GM12872 (cell line): Measurements from ENCODE around the gene MYOCOS.

Source experiments
- TF ChIP-seq, protein P1 (sequence below): IDR thresholded peaks from 3 replicates; pipeline ENCODE4 v1.5.1; 2011; ENCODE audit warnings: low read depth, mild to moderate bottlenecking, low read length, moderate library complexity; ENCODE audit not compliant: insufficient read depth

MYOCOS gene

DNA sequence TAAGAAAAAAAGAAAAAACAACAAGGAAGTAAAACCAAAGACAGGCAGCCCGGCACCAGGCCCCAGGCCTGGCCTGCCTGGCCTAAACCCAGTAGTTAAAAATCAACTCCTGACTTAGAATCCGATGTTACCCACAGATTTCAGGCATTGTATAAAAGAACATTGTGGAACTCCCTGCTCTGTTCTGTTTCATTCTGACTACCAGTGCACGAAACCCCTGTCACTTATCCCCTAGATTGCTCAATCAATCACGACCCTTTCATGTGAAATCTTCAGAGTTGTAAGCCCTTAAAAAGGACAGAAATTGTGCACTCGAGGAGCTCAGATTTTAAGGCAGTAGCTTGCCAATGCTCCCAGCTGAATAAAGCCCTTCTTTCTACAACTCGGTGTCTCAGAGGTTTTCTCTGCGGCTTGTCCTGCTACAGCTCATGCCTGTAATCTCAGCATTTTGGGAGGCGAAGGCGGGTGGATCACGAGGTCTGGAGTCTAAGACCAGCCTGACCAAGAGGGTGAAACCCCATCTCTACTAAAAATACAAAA is 15.6 kb upstream of the MYOCOS start:
- TF ChIP-seq, protein P1, sequence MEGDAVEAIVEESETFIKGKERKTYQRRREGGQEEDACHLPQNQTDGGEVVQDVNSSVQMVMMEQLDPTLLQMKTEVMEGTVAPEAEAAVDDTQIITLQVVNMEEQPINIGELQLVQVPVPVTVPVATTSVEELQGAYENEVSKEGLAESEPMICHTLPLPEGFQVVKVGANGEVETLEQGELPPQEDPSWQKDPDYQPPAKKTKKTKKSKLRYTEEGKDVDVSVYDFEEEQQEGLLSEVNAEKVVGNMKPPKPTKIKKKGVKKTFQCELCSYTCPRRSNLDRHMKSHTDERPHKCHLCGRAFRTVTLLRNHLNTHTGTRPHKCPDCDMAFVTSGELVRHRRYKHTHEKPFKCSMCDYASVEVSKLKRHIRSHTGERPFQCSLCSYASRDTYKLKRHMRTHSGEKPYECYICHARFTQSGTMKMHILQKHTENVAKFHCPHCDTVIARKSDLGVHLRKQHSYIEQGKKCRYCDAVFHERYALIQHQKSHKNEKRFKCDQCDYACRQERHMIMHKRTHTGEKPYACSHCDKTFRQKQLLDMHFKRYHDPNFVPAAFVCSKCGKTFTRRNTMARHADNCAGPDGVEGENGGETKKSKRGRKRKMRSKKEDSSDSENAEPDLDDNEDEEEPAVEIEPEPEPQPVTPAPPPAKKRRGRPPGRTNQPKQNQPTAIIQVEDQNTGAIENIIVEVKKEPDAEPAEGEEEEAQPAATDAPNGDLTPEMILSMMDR, result no peak

DNA sequence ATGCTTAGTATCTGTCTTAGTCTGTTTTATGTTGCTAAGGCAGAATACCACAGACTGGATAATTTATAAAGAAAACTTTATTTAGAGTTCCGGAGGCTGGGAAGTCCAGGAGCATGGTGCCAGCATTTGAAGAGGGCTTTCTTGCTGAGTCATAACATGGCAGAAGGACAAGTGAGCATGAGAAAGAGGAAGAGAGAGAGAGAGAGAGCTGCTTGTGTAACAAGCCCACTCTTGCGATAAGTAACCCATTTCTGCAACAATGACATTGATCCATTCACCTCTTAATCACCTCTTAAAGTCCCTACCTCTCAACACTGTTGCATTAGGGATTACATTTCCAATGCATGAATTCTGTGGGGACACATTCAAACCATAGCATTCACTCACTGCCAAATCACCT is 11.7 kb upstream of the MYOCOS start:
- TF ChIP-seq, protein P1, result no peak

DNA sequence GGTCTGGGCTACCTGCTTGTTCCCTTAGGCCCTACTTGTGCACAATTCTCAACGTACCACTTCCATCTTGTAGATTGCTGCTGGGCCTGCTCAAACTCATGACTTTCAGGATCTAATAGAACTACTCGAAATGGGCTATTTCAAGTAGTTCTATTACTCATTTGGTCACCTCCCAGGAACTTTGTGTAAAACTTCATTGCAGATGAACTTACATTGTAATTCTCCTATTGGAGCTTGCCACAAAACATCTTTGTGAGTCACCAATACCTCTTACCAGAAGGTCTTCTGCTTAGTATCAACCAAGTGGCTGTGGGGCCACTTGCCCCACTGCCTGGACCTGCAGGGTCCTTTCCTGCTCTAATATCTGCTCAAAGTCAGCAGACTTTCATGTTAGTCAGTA is 10.7 kb upstream of the MYOCOS start:
- TF ChIP-seq, protein P1, result no peak

DNA sequence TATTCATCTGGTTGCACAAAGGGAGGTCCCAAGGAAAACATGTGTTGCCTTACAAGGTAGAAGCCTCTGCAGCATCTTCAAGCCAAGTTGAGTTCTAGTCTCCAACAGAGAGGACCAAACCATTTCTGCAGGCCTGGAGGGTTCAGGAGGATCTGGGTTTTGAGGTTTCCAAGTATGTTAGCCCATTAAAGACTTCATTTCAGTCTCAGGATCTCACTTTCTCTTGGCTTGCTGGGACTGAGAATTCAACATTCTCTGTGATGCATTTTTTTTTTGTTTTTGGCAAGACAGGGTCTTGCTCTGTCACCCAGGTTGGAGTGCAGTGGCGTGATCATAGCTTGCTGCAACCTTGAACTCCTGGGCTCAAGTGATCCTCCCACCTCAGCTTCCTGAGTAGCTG is 8.8 kb upstream of the MYOCOS start:
- TF ChIP-seq, protein P1, result no peak

DNA sequence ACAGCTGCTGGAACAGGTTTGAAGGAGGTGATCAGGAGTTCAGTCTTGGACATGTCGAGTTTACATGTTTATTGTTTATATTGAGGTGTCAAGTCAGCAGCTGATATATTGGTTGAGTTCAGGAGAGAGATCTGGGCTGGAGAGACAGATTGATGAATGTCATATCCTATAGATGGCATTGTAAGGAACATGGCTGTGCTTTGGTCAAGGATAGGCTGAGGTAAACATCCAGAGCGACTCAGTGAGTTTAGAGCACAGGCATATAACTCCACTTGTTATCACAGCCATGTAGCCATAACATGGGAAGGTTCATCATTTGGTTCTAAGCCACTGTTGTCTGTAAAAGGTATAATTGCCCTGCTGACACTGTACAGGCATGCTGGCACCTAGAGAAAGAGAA is 5.5 kb upstream of the MYOCOS start:
- TF ChIP-seq, protein P1, result no peak

DNA sequence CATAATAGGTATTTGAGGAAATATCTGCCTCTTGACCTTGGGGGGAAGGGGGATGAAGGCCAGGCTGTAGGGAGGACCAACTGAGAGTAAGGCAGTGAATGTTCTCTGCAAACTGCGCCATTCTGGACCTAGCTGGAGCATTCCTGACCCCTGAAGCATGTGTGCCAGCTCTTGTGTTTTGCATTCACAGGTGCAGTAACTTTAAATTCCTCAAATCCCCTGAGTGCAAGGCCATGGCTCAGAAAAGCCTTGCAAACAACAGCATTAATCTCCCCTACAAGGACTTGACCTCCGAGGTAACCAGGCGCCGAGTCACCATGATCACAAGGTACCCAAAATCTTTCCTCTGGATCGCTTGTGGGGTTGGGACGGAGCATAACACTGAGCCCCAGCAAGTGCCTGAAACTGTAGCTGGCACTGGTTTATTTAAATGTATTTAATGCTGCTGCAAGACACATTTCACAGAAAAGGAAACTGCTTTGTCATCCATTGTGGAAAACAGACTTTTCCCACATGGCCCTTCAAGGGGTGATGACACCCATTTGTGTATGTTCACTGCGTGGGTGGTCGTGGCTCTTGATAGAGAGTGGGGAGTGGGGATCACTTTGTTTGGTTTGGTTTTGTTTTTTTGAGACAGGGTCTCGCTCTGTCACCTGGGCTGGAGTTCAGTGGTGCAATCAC is 1.7 kb downstream of the MYOCOS start:
- TF ChIP-seq, protein P1, result no peak

DNA sequence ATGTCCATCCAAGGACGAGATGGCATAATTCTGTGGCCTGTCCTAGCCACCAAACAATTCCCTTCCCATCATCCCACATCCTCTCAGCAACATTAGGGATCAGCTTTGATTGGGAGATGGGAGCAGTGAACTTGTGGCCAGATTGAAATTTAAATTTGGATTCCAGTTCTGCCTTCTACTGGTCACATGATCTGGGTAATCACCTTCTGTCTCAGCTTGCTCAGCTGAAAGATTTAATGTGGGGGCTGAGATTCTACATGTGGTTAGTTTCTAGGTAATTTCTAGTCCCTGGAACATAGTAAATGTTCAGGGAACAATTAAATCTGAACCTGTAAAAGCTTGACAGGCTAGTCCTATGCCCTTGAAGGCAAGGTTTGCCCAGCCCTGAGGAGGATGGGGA is 3.2 kb downstream of the MYOCOS start:
- TF ChIP-seq, protein P1, result no peak
